ENCODE data around the gene OASL. TPM values are rescaled to one million over a fixed set of nuclear protein-coding genes. Genes with fewer than 3 reads are reported as not detected.
A peak's percentile ranks its signal among the peaks of the same experiment; 100 is the strongest.

OASL gene
- total RNA-seq, 1 experiment from 2014 or later = not detected

- no peaks in the 10 kb centered on the region for H3K9me3 ChIP-seq (ENCODE audit: control insufficient read depth, low read depth, low read length)
- Mint-ChIP-seq H3K4me3 (peak overlapping the region; percentile 19 to 50; a peak in 3 of 5 replicates), H3K4me1 (peaks cover 2 to 8% of the 10 kb centered on the region in 2 experiments; a peak in 3 of 4 replicates), H3K27me3 (ENCODE audit: low read depth) (peaks cover 5% of the 10 kb centered on the region), H3K9me3 (no peaks in the 10 kb centered on the region), H3K36me3 (ENCODE audit: insufficient read depth in 1 of 3, low read depth in 3 of 3) (no peaks in the 10 kb centered on the region), H3K27ac (peak overlapping the region; percentile 74 to 96 (median 86); a peak in 5 of 7 replicates)
- no CpG with 5 or more reads among the region's 16 CpGs for WGBS (ENCODE audit: extremely low coverage, insufficient read length, low lambda C conversion rate)
- no peak overlapping the region for H4K91ac ChIP-seq (ENCODE audit: insufficient read length, low read depth, low read length)
- H3K4ac ChIP-seq (ENCODE audit: low read depth, low read length) = no peak overlapping the region
- no peak overlapping the region for H3K27ac ChIP-seq (ENCODE audit: insufficient read length, low read depth, low read length)
- H3K9ac ChIP-seq (ENCODE audit: extremely low read depth, insufficient read length, low read length) = no peak overlapping the region
- H3K56ac ChIP-seq (ENCODE audit: insufficient read length, low read depth, low read length) = no peak overlapping the region
- no peak overlapping the region for H2AK5ac ChIP-seq (ENCODE audit: insufficient read length, low read length)
- H2BK15ac ChIP-seq (ENCODE audit: low read depth, low read length) = no peak overlapping the region
- peak overlapping the region; percentile 37 for H3K4me2 ChIP-seq (ENCODE audit: insufficient read depth, insufficient read length, low read length)
- H3T11ph ChIP-seq (ENCODE audit: low read length) = no peak overlapping the region
- H4K20me1 ChIP-seq (ENCODE audit: control insufficient read depth, insufficient read depth, insufficient read length) = no peaks in the 10 kb centered on the region
- no peak overlapping the region for H4K8ac ChIP-seq (replicated peaks; ENCODE audit: insufficient read length, low read depth, low read length)
- peak; percentile 83 for DNase-seq
- H2BK20ac ChIP-seq (ENCODE audit: low read depth, low read length, poor library complexity, severe bottlenecking) = no peak overlapping the region
- H3K14ac ChIP-seq (ENCODE audit: insufficient read depth, low read length) = no peak overlapping the region
- H4K5ac ChIP-seq (ENCODE audit: insufficient read length, low read depth, low read length) = no peak overlapping the region
- no peaks in the 10 kb centered on the region for H3K79me2 ChIP-seq (ENCODE audit: insufficient read depth, low read length)
- H3K27me3 ChIP-seq (ENCODE audit: insufficient read depth, low read length) = no peaks in the 10 kb centered on the region
- peak overlapping the region; percentile 75 for H2BK12ac ChIP-seq (ENCODE audit: insufficient read length, low read depth, low read length)
- H3K23ac ChIP-seq (ENCODE audit: insufficient read length, low read depth, low read length) = no peak overlapping the region
- no peaks in the 10 kb centered on the region for H3K79me1 ChIP-seq (ENCODE audit: insufficient read depth, low read depth, low read length, poor library complexity, severe bottlenecking)
- no peaks in the 10 kb centered on the region for H3K4me1 ChIP-seq (ENCODE audit: insufficient read depth, low read length)
- peak; percentile 78 for TF ChIP-seq CTCF (conservative IDR thresholded peaks at IDR 0.05)
- H2AFZ ChIP-seq (ENCODE audit: low read length) = peak overlapping the region; percentile 34
- no peaks in the 10 kb centered on the region for H3K23me2 ChIP-seq (ENCODE audit: insufficient read length, low read depth, low read length, poor library complexity, severe bottlenecking)
- no peak overlapping the region for H2BK5ac ChIP-seq (ENCODE audit: insufficient read length, low read length)
- H3K18ac ChIP-seq (ENCODE audit: insufficient read length, low read depth, low read length) = peak overlapping the region; percentile 72
- H2BK120ac ChIP-seq (ENCODE audit: low read depth, low read length, poor library complexity, severe bottlenecking) = no peak overlapping the region
Observed at GRCh38 chr12:121060149-121061001, 21.3 kb upstream of the OASL start.

All from H9 (cell line).